Fibroblast of gingiva (primary cell): Measurements from ENCODE around the gene SBK1.
"Not testable (repeated sequence)": the region's sequence is repeated elsewhere in the genome, so short reads cannot be mapped to it uniquely, and the experiment has no call there.

Experiments used
- DNase-seq: peaks from one replicate; pipeline ENCODE4 v3.0.0-alpha.2; 2011; ENCODE audit warnings: low read depth

The SBK1 gene

GRCh38 chr16:28291651-28292626, at the start of gene SBK1:
Gene SBK1 (plus strand): TSS chr16:28292525. CDS start chr16:28317392, 24,867 bp downstream.
- DNase-seq, result peak; percentile 31

DNA sequence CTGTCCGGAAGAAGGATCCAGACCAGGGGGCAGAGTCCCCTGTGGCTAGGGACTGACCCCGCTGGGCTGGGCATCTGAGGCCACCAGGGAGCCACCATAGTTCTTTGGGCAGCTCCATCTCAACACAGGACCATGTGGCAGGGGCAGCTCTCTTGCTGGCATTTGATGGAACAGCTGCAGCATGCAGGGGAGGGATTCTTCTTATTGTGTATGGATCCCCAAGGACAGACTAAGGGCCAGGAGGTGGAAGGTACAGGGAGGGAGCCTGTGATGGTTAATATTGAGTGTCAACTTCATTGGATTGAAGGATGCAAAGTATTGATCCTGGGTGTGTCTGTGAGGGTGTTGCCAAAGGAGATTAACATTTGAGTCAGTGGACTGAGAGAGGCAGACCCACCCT, 42.8 kb upstream of the SBK1 start:
- not testable (repeated sequence) for DNase-seq

- DNase-seq, result no peak
Observed at GRCh38 chr16:28250999-28251398, 41.3 kb upstream of the SBK1 start.

DNA sequence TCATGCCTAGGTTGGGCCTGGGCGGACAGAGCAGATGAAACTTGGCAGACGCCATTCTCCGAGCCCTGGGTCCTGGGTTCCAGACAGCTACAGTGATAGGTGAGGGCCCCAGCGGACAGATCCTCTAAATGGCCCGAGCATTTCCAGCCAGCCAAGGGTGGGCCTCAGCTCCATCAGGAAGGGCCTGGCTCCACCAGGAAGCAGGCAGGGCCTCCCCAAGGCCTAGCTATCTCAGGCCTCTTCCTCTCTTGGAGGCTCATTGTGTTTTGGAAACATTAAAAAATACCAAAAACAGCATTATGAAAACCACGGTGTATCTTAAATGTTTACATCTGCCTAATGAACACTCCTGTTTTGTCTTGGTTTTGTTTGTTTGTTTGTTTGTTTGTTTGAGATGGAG, 38.2 kb upstream of the SBK1 start:
- DNase-seq, result no peak

DNA sequence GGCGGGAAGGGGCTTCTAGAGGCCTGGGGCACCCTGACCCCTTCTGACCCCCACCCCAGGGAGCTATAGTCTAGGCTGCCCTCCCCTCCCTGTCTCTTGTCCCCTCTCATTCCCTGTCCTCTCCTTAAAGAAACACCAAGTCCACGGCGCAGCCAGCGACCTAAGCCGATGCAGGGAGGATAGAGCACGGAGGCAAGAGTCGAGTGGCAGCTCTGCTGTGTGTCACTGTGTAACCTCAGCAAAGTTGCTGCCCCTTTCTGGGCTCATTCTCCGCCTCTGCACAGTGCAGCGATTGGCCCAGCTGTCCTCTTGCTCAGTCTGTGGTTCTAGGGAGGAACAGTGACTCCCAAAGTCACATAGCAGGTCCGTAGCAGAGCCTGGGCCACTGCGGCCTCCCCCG, 36.5 kb upstream of the SBK1 start:
- DNase-seq, result no peak

DNA sequence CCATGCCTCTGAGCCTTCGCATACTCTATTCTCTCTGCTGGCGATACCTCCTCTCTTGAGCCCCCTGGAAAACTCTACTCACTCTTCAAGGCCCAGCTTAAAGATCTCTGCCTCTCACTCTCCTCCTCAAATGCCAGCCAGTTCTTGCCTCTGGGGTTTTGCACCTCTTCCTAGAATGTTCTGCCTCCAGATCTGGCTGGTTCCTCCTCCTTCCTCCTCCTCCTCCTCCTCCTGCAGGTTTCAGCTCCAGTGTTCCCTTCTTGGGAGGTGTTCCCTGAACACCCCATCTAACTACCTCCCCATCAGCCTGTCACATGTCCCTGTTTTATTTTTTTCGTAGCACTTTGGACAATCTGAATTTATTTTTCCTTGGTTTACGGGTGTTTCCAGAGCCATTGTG, 35.1 kb upstream of the SBK1 start:
- DNase-seq, result no peak

DNA sequence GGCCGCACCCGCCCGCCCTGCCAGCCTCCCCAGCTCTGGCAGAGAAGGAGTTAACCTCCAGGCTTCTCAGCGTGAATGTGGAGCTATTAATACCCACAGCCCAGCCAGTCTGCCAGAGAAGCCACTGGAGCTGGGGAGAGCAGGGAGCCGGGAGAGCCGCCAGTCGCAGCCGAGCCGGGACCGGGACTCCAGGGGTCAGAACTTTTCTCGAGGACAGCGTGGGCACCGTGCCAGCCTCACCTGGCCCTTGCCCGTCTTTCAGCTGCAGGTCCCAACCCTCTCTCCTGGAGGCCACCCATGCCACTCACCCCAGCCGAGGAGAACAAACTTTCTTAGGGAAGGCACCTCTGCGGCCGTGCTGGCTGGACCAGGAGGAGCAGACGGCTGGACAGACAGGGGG, 33.8 kb upstream of the SBK1 start:
- peak; percentile 13 for DNase-seq

DNA sequence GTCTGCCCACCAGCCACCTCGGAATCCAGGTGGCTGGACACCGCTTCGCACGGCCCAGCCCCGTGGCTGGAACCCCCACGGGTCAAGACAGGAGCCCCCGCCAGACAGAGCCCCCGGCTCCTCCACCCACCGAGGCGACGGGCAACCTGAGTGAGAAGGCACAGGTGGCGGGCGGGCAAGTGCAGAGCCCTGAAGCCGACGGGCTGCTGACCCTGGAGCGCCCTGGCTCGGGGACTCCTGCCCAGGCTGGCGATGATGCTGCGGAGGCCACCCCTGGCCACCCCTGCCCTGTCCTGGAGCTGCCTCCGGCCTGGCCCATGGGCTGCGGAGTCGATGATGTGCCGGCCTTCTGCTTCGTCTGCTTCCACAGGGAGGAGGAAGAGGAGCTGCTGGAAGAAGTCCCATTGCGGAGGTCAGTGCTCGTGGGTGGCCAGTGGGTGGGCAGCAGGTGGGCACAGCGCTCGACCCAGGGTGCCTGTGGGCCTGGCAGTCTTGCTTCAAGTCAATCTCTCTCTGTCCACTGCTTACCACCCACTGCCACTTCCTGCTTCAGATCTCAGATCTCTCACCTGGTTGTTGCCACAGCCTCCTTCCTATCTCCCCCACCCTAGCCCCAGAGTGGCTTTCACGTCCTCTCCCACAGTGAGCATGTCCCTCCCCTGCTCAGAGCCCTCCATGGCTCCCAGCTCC, 33.1 kb upstream of the SBK1 start:
- no peak for DNase-seq

GRCh38 chr16:28259781-28260150, 32.6 kb upstream of the SBK1 start:
- no peak for DNase-seq

- DNase-seq, result no peak
Observed at GRCh38 chr16:28260193-28260592, 32.1 kb upstream of the SBK1 start.

DNA sequence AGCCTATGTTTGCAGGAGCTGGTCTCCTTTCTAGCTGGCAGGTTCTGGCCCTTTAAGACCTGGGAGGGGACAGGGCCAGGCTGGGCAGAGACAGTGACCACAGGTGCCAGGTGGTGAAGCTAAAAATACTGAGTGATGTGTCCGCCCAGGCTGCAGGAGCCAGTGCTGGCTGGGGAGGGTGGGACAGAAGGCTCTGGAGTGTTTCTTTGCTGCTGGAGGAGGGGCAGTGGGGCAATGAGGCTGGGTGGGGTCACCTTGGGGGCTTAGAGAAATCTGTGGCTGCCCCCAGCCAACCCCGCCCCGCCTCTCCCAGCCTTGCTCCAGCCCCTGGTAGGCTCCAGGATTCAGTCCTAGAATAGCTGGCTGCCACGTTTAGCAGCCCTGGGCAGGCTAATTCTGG, 30.4 kb upstream of the SBK1 start:
- no peak for DNase-seq

GRCh38 chr16:28263305-28263704, 29.0 kb upstream of the SBK1 start:
- DNase-seq, result no peak

DNA sequence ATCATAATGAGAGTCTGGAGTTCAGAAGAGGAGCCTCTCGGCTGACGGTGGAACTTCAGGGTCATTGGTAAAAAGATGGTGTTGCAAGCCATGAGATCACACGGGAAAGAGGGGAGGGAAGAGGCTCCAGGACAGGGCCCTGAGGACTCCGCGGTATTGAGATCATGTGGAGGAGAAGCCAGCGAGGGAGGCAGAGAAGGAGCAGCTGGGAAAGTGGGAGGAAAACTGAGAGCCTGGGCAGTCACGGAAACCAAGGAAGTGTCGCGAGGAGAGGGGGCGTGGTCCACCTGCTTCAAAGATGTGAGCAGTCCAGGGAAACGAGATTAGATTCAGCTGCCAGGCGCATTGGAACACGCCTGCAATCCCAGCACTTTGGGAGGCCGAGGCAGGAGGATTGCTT, 27.7 kb upstream of the SBK1 start:
- DNase-seq, result no peak

DNA sequence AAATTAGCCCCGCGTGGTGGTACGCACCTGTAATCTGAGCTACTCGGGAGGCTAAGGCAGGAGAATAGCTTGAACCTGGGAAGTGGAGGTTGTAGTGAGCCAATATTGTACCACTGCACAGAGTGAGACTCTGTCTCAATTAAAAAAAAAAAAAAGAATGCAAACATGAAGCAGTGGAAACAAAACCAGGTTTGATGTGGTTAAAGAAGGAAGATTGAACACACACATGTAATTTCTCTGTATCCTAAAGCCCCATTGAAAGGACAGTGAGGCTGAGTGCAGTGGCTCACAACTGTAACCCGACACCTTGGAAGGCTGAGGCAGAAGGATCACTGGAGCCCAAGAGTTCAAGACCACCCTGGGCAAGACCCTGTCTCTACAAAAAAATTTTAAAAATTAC, 26.5 kb upstream of the SBK1 start:
- DNase-seq, result no peak

DNA sequence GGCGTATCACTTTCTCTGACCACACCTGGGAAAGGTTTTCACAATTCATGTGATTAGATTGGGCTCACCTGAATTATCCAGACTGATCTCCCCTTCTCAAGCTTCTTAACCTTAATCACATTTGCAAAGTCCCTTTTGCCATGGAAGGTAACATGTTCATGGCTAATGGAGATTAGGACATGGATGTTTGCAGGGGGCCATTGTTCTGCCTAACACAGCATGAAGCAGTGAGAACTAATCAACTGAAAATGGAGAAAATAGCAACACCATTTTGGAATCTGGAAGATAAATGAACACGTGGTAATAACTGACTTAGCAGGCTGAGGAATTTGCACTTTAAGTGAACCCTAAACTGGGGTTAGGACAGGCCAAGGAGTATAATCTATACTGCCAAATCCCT, 25.0 kb upstream of the SBK1 start:
- no peak for DNase-seq

- DNase-seq, result no peak
Observed at GRCh38 chr16:28273511-28273910, 18.8 kb upstream of the SBK1 start.

- no peak for DNase-seq
Observed at GRCh38 chr16:28274676-28275075, 17.6 kb upstream of the SBK1 start.

GRCh38 chr16:28276301-28276700, 16.0 kb upstream of the SBK1 start:
- no peak for DNase-seq

DNA sequence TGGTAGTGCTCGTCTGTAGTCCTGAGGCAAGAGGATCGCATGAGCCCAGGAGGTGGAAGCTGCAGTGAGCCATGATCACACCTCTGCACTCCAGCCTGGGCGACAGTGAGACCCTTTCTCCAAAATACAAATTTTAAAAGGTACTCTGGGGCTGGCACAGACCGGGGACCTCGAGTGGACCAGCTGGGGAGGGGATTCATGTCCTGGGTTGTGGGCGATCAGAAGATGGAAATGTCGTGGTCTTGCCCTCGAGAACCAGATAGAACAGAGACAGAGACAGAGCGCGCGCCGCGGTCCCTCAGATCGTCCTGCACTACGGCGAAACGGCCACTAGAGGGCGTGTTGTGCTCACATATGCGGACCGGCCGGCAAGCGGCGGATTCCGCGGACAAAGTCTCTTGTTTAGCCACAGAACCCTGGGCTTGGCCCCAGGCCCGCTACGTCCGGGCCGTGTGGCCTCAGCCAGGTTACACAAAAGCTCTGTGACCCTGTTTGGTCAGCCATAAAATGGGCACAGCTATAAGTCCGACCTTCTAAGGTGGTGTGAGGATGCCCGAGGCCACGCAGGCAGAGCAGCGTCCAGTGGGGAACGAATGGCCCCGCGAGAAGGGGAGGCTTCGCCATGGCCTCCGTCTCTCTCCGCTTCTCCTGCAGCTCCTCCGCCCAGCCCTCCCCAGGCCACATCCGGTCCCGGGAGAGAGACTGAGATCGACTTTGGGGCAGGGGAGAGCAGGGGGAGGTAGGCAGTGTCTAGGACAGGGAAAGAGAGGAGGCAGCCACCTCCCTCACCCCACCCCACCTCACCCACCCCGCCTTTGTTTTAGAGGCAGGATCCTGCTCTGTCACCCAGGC, 14.6 kb upstream of the SBK1 start:
- DNase-seq, result peak; percentile 64

- no peak for DNase-seq
Observed at GRCh38 chr16:28279006-28279405, 13.3 kb upstream of the SBK1 start.

GRCh38 chr16:28280881-28281836, 11.2 kb upstream of the SBK1 start:
- DNase-seq, result no peak
